HG03039 (cell line): ENCODE data around the gene GBP1.
"Not testable (repeated sequence)": the region's sequence is repeated elsewhere in the genome, so short reads cannot be mapped to it uniquely, and the experiment has no call there.

Experiments used
- ATAC-seq: cut with Tn5 transposase; IDR thresholded peaks from one replicate; pipeline ENCODE4 v1.9.1; 2021; ENCODE audit warnings: mild to moderate bottlenecking, moderate library complexity; ENCODE audit not compliant: unreplicated experiment

GBP1 gene

GRCh38 chr1:89018318-89018717 is 46.7 kb downstream of the GBP1 start:
- ATAC-seq = not testable (repeated sequence)

DNA sequence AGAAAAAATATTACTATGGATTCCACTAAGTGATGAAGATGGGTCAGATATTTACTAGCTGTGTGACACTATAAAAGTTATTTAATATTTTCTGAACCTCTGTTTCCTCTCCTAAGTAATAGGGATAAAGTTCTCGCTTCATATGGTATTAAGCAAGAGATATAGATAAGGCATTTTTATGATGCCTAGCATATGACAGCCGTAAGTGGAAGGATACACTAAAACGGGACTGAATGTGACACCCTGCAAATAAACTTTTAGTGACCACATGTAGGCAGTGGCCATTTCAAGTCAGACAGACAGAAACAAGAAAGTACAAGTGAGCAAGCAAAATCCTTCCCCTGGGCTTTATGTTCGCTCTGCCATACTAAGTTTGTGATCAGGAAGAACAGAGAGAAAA is 56.5 kb downstream of the GBP1 start:
- ATAC-seq = no peak

GRCh38 chr1:89005286-89006151 is 59.5 kb downstream of the GBP1 start:
- no peak for ATAC-seq
